Raji (cell line): ENCODE measurements around the gene HIVEP1.

ENCODE experiments used
- POLR2A ChIP-seq: IDR thresholded peaks from 2 replicates; pipeline ENCODE4 v1.6.1; 2011; ENCODE audit warnings: low read depth, low read length, control low read depth; ENCODE audit not compliant: insufficient read depth

Gene HIVEP1

DNA sequence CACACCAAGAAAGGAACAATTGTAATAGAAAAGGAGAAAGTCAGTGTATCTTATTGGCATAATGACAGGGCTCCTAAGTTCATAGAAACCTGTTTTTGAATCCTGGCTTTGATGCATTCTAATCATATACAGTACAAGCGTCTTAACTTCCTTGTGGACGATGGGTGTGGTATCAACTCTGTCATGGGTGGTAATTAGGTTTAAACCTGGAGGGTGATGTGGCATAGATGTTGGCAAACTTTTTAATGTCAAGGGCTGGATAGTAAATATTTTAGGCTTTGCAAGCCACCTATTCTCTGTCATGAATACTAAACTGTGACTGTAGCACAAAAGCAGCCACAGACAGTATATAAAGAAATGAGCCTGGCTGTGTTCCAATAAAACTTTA lies 139.3 kb downstream of the HIVEP1 start:
- TF ChIP-seq POLR2A, result no peak

- no peak for TF ChIP-seq POLR2A
Measured at GRCh38 chr6:12152023-12152970, 140.2 kb downstream of the HIVEP1 start.

DNA sequence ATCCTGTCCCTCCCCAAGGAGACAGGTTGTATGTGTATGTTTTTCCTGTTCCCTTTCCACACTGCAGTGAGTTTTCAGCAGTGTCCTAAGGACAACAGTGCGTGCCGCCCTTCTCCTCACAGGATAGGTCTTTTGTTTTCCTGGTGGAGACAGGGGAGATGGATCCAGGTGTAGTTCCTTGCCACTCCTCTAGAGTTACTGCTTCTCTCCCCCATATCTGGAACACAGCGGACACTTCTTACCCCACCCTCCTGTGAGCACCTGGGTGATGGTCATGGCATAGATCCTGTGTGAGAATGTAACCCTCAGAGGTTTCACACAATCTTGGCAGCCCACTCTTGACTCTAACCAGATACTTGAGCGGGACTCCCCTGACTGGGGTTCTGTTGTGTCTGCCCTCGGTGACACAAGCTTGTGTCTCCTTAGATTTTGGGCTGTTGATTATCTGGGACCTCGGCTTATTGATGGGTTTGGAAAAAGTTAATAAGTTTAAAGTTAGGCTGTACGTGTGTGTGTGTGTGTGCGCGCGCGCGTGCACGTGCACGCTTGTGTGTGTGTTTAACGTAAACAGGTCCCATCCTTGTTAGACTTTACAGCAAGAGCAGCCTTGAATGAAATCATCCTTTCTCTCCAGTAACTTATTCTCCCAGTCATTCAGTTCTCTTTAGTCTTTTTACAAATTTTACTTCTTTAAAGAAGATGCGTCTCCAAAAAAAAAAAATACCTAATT lies 146.7 kb downstream of the HIVEP1 start:
- TF ChIP-seq POLR2A, result no peak

DNA sequence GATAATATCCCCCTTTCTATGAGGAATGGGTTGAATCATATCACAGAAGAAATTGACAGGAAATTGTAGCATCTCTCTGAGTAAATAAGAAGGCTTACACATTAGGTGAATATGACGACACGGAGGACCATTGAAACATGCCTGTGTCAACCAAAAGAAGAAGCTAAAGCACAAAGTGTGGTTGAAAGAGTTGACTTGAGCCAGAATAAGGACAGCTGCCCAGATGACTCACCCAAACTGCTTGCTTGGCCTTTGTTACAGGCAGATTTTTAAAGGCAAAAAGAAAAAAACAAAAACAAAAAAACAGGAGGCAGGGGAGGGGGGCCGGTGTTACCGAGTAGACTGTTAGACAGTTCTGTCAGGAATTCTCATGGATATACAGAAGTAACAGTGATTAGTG lies 148.2 kb downstream of the HIVEP1 start:
- TF ChIP-seq POLR2A, result no peak

DNA sequence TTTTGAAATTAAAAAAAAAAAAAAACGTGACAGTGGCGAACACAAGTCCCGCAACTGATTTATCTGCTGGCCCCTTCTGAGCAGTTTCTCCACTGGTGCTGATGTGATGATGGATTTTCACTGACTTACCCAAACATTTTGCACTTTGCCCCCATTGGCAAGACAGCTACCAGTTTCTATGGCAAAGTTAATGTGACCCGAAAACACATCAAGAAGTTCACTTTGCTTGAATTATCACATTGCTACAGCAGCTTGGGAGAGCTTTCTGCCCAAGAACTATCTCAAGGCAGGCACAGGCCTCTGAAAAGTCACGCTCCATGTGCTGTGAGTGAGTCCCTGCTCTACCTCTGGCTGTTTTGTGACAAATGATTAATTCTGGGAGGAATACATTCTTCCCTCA lies 150.1 kb downstream of the HIVEP1 start:
- no peak for TF ChIP-seq POLR2A

DNA sequence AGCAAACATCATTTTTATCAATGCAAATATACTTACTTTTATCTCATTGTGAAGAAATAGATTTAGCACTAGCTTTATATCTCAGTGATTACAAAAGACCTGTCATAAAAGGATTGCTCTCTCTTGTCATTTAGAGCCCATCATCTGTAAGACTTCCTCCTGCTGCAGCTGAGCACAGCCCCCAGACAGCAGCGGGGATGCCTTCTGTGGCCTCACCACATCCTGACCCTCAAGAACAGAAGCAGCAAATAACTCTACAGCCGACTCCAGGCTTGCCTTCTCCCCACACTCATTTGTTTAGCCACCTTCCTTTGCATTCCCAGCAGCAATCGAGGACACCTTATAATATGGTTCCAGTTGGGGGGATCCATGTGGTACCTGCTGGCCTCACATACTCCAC lies 151.0 kb downstream of the HIVEP1 start:
- TF ChIP-seq POLR2A, result no peak

GRCh38 chr6:12163744-12164507 lies 151.8 kb downstream of the HIVEP1 start:
- TF ChIP-seq POLR2A, result no peak

DNA sequence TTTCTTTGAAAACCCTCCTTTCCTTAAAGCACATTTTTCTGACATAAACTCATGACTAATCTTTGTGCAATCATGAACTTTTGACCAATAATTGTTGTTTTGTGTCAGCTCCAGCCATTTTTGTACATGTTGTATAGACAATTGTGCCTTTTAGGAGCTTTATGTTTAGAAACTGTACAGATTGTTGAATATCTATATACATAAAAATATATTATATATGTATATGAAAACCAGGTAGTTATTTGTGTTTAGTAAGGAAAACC lies 152.3 kb downstream of the HIVEP1 start:
- TF ChIP-seq POLR2A, result no peak

DNA sequence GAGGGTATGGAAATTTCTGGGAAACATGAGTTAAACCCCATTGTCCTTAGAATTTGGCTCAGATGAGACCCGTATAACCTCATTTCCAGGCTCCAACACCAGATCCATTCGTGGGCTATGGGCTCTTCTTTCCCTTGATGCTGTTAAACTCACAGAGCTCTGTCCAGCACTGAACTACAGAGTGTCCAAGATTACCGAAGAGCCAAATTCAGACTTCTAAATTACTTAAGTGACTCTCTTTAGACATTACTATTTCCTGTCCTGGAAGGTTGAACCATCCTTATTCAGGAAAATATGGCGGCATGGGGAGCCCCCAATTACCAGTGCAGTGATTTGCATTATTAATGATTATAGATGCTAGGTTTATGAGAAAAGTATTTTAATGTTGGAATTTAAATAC lies 153.2 kb downstream of the HIVEP1 start:
- no peak for TF ChIP-seq POLR2A

DNA sequence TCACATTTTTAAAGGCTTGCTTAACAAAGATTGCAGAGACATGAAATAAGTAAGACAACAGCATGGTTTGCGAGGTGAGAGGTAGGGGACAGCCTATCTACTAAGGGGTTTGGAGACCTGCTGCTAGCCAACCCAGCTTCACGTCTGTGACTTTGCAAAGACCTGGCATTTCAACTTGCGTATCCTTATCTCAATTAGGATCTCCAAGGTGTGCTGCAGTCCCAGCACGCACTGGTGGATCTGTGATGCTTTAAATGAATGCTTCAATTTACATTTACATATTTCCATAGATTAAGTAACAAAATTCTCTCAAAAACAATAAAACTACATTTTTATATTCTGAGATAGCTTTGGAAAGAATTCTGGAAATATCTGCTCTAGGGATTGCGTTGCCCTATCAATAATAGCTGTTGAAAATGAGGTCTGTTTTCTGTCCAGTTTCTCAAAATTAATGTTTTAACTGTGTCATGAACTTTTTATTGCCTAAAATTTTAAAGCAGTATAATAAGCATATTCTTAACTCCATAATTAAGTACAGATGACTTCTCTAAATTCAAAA lies 153.7 kb downstream of the HIVEP1 start:
- TF ChIP-seq POLR2A, result no peak

GRCh38 chr6:12169377-12169776 lies 157.3 kb downstream of the HIVEP1 start:
- no peak for TF ChIP-seq POLR2A

- no peak for TF ChIP-seq POLR2A
Measured at GRCh38 chr6:12170351-12171092, 158.4 kb downstream of the HIVEP1 start.

DNA sequence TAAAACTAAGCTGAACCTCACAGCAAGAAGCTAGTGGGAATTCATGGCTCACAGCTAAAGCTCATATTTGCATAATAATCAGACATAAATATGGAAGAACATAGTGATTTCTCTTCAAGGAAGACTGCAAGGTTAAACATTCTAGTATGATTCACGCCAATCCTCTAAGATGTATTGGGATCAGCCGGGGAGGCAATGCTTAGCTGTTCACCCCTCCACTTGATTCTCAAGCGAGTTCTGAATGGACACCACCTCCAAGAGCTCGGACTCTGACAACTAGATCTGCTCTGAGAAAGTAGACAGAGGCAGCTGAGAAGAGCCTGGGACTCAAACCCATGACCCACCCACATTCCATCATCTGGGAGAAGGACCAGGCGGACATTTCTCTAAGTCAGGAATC lies 159.6 kb downstream of the HIVEP1 start:
- no peak for TF ChIP-seq POLR2A

DNA sequence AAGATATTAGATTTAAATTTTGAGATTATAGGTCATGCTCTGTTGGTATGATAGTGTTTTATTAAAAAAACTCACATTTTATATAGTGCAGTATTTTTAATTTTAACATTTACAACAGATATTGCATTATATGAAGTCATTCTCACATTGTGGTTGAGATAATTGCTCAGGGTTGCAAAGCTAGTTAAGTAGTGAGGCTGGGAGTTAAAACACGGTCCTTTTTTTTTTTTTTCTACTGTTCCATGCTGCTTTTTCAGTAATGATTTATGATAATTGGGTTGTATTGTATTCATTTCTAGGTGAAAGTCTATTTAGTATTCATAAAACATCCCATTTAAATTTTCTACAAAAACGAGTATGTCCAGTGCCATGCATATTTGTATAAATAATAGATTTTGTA lies 160.5 kb downstream of the HIVEP1 start:
- TF ChIP-seq POLR2A, result no peak

- no peak for TF ChIP-seq POLR2A
Measured at GRCh38 chr6:12173181-12173580, 161.1 kb downstream of the HIVEP1 start.
